GM12878 (cell line): ENCODE measurements around the gene LDB3. TPM values are rescaled to one million over a fixed set of nuclear protein-coding genes. Genes with fewer than 3 reads are reported as not detected.

Source experiments
- CUX1 ChIP-seq: IDR thresholded peaks from 2 replicates; pipeline ENCODE4 v1.6.1; 2012; ENCODE audit warnings: improper control_type of control experiment, low read depth, low read length; ENCODE audit not compliant: insufficient replicate concordance
- PKNOX1 ChIP-seq: fragments of 450-650 bp; IDR thresholded peaks from 2 replicates; pipeline ENCODE4 v1.6.1; 2016; ENCODE audit warnings: mild to moderate bottlenecking
- RFX5 ChIP-seq: IDR thresholded peaks from 2 replicates; pipeline ENCODE4 v1.6.1; 2011; ENCODE audit warnings: low read depth, low read length, improper control_type of control experiment
- TCF12 ChIP-seq: IDR thresholded peaks from 2 replicates; pipeline ENCODE4 v1.6.1; 2011; ENCODE audit warnings: low read depth, mild to moderate bottlenecking, low read length
- polyA plus RNA-seq, 11 experiments: library from polyadenylated mRNA; depleted of rRNA in 4 of 11; unstranded in 6 of 11; stranded (reverse) in 5 of 11; fragments of >200 nt; fragmentation: Nextera tagmentation in 4 of 11; fragmentation: Illumina TruSeq in 1 of 11; extraction: Ambion mirVana in 4 of 11; extraction: Trizol in 1 of 11; gene quantifications; 1 replicate in 1 of 11; 2 replicates in 10 of 11; pipeline versions ENCODE4 v1.2.1 to v1.2.3, GENCODE V29; 2011 to 2016; ENCODE audit warnings: inconsistent platforms in 2 of 11, missing spikeins in 2 of 11, low read depth in 1 of 11
- total RNA-seq, 4 experiments: library from RNA; depleted of rRNA in 3 of 4; stranded (reverse); fragments of >200 nt in 3 of 4; fragmentation: Illumina TruSeq in 1 of 4; extraction: Trizol in 1 of 4; gene quantifications; 2 replicates each; pipeline versions ENCODE4 v1.2.1 to v1.2.3, GENCODE V29; 2013 to 2021

Gene LDB3
- total and polyA plus RNA-seq, 10 of the 15 experiments (the other 5 are each of a cell fraction or from before 2014, with no cell fraction given) = 0.02 to 0.07 (median 0.04) TPM; not detected in 1

GRCh38 chr10:86647773-86648703 lies 20.3 kb upstream of the LDB3 start (continued):
- TF ChIP-seq CUX1 (no peak), RFX5 (no peak), TCF12 (no peak), PKNOX1 (no peak)
